ENCODE measurements around the gene PSMB7.

The PSMB7 gene

DNA sequence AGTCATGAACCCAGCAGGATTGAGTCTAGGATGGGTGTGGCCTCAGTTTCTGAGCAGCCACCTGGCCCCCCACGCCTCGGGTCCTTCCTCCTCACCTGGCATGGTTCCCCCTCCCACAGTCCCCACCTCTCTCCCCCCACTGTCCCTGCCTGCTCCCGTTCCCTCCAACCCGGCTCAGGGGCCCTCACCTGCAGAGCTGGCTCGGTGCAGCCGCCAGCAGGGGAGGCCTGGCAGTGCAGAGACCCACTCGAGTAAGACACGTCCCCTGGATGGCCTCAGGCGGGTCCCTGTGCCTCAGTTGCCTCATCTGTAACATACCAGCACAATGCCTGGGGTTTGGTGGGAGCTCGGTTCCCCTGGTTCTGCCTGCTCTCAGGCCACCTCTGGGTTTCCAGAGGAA lies 91.3 kb downstream of the PSMB7 start:
- DNase-seq: no peak

GRCh38 chr9:124322618-124323432 lies 92.4 kb downstream of the PSMB7 start:
- DNase-seq: no peak

DNA sequence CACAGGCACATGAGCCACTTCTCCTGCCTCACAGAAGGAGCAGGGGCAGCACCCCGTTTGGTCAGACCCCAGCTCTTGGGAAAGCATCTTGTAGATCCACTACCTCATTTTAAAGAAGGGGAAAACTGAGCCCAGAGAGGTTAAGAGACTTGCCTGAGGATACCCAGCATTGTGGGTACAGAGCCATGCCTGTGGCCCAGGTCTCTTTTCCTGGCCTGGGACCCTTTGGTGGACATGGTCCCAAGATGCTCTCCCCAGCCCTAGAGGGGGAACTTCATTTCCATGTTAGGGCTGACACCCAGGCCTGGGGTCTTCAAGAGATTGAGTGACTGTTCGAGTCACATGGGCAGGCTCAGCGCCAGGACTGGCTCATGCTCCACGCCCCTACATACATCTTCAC lies 93.3 kb downstream of the PSMB7 start:
- no peak for DNase-seq

- DNase-seq: no peak
Measured at GRCh38 chr9:124321416-124321815, 93.8 kb downstream of the PSMB7 start.

DNA sequence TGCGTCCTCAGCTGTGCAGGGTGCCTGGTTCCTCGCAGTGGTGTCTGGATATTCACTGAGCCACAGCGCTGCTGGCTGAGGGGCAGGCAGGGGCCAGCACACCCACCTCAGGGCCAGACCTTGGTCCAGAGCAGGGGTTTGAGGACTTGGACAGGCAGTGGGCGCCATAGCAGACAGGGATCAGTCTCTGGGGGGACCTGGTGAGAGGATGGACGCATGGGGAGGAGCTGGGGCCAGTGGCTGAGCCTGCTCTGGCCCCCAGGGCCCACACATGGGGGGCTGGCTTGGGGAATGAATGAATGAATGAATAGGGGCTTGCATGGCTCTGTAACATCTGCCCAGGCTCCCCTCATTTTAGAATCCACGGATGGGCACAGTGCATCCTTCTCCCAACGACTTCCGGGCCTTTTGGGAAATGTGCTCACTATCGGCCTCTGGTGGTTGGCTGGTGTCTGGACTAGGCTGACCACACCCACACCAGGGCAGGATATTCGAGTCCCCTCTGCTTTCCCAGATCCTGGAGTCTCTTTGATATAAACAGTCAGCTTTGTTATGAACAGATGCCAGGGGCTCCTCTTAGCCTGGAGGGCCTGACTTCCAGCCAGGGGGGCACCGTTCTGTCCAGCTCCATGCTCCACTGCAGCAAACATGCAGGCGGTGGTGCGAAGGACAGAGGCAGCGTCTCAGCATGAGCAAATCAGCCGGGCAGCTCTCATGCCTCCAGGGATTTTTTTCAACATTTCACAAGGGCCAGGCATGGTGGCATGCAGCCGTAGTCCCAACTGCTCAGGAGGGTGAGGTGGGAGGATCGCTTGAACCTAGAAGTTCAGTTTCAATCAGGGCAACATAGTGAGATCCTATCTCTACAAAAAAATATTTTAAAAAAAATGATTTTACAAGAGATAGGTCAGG lies 94.9 kb downstream of the PSMB7 start:
- peak in 2 of 5 experiments; percentile 19 to 34 for DNase-seq

DNA sequence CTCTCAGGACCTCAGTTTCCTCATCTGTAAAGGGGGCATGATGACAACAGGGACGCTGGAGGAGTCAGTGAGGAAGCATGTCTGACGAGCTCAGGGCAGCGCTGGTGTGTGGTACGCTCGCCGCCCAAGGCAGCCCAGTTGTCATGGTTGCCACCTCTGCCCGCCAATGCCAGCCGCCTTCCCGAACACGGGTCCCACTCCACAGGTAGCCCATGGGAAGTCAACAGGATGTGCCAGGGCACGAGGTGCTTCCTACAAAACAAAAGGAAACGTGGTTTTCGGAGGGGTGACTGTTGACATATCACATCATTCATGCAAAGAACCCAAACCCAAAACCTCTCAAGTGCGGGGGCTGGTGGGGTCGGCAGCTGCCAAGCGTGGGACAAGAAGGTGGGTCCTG lies 99.4 kb downstream of the PSMB7 start:
- no peak for DNase-seq

GRCh38 chr9:124313940-124314339 lies 101.3 kb downstream of the PSMB7 start:
- DNase-seq: no peak

DNA sequence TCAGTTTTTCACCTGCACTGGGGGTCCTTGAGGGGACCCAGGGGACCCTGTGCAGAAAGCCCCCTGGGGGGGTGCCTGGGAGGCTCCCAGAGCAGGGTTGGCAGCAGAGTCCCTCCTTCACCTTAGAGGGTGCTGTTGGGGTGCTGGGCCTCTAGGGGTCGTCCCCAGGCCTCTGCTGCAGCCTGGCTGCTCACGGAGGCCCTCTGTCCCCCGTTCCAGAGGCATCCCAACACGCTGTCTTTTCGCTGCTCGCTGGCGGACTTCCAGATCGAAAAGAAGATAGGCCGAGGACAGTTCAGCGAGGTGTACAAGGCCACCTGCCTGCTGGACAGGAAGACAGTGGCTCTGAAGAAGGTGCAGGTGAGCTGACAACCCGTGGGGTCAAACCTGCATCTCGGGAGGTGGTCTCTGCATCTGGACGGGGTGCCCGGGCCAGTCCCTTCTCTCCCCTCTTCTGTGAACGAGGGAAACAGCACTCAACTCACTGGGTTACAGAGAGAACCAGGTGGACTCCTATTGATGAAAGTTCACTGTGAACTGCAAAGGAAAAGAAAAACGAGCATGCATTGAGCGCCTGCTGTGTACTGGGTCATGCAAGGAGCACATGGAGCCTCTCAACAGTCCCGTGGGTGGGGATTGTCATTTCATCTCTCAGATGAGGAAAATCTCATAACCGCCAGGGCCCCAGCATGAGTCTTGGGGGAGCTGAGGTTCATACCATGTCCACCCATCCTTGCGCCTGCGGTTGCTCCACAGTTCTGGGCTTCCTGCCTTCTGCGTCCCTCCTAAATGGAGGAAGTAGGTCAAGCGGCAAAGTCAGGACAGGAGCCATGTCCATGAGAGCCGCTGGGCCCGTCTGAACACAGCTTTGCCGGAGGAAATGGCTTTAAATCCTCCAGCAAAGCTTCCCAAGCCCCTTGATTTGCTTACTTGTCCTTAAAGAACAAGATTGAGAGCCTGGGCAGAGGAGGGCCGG lies 102.7 kb downstream of the PSMB7 start:
- no peak for DNase-seq

DNA sequence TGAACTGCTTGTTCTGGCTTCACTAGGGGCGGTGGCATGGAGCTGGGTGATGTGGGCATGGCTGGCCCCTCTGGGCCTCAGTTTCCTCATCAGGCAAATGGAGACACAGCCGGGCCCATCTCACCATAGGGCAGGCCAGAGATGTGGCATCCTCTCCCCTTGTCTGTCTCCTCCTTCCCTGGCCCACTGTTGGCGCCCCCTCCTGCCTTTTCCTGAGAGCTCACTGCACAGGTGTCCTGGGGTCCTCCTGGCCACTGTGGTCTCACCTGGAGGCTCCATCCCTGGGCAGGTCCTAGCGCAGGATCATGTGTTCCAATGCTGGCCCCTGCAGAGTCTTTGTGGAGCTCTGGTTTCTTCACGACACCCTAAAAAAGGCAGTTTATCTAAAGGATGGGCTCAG lies 104.0 kb downstream of the PSMB7 start:
- DNase-seq: no peak

GRCh38 chr9:124309667-124310084 lies 105.6 kb downstream of the PSMB7 start:
- DNase-seq: no peak

DNA sequence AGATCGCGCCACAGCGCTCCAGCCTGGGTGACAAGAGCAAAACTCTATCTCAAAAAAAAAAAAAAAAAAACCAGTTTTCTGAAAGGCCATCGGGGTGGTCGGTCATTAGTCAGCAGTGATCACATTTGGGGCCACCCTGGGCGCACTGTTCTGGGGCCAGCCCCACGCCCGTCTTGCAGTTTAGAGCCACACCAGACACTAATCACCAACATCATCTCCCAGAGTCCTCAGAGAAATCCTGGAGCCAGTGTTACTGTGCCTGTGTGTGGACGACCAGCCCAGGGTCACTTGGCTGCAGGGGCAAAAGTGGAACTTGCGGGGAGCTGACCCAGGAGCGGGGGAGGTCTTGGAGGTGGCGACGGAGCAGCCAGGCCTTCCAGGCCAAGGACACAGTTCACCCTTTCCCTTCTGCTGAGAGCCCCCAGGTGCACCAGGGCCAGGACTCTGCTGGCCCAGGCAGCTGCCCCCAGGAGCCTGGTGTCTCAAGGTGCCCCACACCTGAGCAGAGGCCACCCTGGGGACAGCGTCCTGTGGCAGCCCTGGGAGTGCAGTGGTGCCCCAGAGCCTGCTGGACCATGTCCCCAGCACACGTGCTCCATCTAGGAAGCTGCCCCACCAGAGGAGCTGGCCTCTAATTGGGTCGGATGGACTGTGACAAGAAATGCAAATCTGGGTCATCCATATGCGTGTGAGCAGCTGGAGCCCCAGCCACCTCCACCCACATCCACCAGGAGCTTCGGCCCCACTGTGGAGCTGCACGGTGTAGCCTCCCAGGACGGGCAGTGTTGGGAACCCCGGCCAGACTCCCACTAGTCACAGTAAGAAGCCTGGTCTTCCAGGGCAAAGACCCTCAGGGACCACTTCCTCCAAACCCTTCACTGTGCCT lies 106.4 kb downstream of the PSMB7 start:
- no peak for DNase-seq

DNA sequence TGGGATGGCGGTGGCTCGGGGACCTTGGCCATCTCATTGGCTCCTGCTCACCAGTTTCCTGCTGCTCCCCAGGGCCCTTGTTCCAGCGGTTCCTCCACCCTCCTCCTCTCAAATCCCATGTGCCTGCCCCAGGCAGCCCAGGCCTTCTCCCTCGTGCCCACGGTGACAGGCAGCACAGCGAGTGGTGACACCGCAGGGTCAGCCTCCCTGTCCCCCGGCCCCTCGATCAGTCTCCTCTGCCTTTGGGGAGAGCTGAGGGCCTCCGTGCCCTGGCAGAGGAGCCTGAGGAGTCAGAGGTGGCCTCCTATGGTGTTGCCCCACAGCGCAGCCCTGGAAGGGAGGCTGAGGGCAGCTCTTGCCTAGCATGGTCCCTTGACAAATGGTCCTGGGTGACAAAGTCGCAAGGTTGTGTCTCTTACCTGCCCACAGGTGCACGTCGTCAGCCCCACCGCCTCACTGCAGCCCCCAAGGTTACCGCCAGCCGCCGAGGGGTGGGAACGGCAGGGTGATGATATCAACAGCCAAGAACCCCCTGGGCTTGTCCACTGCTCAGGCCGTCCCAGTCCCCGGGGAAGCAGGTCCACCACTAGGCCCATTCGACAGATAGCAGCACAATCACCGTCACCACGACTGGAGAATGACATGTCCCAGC lies 107.7 kb downstream of the PSMB7 start:
- no peak for DNase-seq

DNA sequence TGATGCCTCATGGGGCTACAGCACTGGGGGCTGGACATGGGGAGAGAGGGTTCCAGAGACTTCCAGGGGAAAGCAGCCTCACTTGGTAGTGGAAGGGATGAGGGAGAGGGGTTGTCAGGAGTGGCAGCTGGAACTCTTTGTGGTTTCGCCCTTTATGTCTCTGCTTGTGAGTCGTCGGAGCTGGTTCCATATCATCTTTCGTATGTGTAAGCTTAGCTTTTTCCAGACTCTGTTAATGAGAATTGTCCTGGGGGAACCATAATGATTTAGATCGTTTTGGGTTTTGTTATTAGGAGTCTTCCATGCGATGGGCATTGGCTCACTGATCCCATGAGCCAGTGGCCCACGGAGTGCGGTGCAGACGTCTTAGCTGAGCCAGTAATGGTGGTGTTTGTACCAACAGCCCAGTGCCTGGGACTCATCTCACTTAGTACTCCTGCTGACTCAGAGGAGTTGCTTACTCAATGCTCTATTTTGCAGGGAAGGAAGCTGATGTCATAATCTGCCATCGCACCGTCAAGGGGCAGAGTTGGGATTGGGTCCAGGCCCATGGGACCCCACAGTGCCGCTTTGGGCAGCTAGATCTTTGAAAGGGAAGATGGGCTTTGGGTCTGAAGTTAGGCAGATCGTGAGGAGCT lies 109.0 kb downstream of the PSMB7 start:
- DNase-seq: no peak

DNA sequence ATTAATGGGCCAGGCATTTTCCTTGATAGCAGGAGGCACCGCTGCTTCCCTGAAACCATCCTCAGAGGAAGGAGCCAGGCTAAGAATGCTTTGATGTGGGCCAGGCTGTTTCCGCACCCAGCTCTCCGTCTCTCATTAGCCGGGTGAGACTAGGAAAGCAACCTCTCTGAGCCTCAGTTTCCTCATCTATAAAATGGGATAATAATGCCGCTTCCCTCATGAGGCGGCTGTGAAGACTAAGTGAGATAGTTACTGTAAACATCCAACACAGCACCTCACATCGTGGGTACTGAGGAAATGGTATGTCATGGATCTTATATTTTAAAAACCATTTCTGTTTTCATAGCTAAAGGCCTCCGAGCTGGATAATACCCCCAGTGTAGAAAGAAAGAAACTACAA lies 111.0 kb downstream of the PSMB7 start:
- DNase-seq: no peak

- no peak for DNase-seq
Measured at GRCh38 chr9:124303762-124304161, 111.5 kb downstream of the PSMB7 start.
